HG03175 (cell line): ENCODE results near the gene CABCOCO1.
A peak's percentile ranks its signal among the peaks of the same experiment; 100 is the strongest.

Source experiments
- ATAC-seq: cut with Tn5 transposase; IDR thresholded peaks from one replicate; pipeline ENCODE4 v1.9.1; 2021; ENCODE audit warnings: mild to moderate bottlenecking, moderate library complexity; ENCODE audit not compliant: unreplicated experiment

Gene CABCOCO1

GRCh38 chr10:61779950-61780659, 117.4 kb downstream of the CABCOCO1 start:
- ATAC-seq, result no peak

GRCh38 chr10:61780732-61781131, 118.0 kb downstream of the CABCOCO1 start:
- no peak for ATAC-seq

- ATAC-seq, result no peak
These were observed 119.3 kb downstream of the CABCOCO1 start for GRCh38 chr10:61781969-61782403.

- no peak for ATAC-seq
These were observed 121.8 kb downstream of the CABCOCO1 start for GRCh38 chr10:61784354-61785133.

GRCh38 chr10:61785473-61786105, 122.9 kb downstream of the CABCOCO1 start:
- ATAC-seq, result no peak

- peak; percentile 98 for ATAC-seq
These were observed 124.0 kb downstream of the CABCOCO1 start for GRCh38 chr10:61786728-61787127.

GRCh38 chr10:61787170-61787569, 124.4 kb downstream of the CABCOCO1 start:
- no peak for ATAC-seq

- no peak for ATAC-seq
These were observed 126.3 kb downstream of the CABCOCO1 start for GRCh38 chr10:61789031-61789430.

GRCh38 chr10:61791216-61791615, 128.5 kb downstream of the CABCOCO1 start:
- no peak for ATAC-seq

- ATAC-seq, result no peak
These were observed 129.5 kb downstream of the CABCOCO1 start for GRCh38 chr10:61792097-61792716.

GRCh38 chr10:61792921-61793320, 130.2 kb downstream of the CABCOCO1 start:
- no peak for ATAC-seq

- no peak for ATAC-seq
These were observed 131.3 kb downstream of the CABCOCO1 start for GRCh38 chr10:61793760-61794703.

- no peak for ATAC-seq
These were observed 132.4 kb downstream of the CABCOCO1 start for GRCh38 chr10:61795147-61795546.

- ATAC-seq, result peak; percentile 61
These were observed 132.8 kb downstream of the CABCOCO1 start for GRCh38 chr10:61795551-61795950.

- ATAC-seq, result no peak
These were observed 134.1 kb downstream of the CABCOCO1 start for GRCh38 chr10:61796785-61797184.

GRCh38 chr10:61797304-61798153, 134.8 kb downstream of the CABCOCO1 start:
- no peak for ATAC-seq

GRCh38 chr10:61798713-61799112, 136.0 kb downstream of the CABCOCO1 start:
- ATAC-seq, result no peak

- no peak for ATAC-seq
These were observed 138.8 kb downstream of the CABCOCO1 start for GRCh38 chr10:61801484-61801883.

GRCh38 chr10:61803269-61803668, 140.5 kb downstream of the CABCOCO1 start:
- no peak for ATAC-seq
